ENCODE results near the gene AFAP1.

The AFAP1 gene

DNA sequence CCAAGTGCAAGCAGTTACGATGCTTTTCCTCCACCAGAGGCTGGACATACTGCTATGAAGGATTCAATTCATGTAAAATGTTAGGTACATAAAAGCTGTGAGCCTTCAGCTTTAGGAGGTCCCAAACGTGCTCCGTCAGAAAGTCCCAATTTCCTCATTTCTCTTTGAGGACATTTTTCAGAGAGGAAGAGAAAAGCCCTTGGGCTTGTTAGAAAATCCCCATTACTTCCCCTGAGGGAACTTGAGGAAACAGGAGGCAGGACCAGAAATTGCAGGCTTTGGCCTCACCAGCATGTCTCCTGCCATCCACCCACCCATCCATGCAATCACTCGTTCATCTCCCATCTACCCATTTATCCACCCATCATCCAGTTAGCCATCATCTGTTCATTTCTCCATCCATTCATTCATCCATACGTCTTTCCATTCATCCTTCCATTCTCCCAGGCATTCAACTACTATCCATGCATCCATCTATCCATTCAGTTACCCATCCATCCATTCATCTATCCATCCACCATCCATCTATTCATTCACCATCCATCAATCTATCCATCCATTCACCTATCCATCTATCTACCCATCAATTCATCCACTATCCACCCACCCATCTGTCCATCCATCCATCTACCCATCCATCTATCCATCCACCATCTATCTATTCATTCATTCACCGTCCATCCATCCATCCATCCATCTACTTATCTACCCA, 223.5 kb downstream of the AFAP1 start:
- no peak overlapping the region for H3K27ac ChIP-seq
- TF ChIP-seq, protein P1, sequence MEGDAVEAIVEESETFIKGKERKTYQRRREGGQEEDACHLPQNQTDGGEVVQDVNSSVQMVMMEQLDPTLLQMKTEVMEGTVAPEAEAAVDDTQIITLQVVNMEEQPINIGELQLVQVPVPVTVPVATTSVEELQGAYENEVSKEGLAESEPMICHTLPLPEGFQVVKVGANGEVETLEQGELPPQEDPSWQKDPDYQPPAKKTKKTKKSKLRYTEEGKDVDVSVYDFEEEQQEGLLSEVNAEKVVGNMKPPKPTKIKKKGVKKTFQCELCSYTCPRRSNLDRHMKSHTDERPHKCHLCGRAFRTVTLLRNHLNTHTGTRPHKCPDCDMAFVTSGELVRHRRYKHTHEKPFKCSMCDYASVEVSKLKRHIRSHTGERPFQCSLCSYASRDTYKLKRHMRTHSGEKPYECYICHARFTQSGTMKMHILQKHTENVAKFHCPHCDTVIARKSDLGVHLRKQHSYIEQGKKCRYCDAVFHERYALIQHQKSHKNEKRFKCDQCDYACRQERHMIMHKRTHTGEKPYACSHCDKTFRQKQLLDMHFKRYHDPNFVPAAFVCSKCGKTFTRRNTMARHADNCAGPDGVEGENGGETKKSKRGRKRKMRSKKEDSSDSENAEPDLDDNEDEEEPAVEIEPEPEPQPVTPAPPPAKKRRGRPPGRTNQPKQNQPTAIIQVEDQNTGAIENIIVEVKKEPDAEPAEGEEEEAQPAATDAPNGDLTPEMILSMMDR (IDR thresholded peaks at IDR 0.05): no peak
- TF ChIP-seq ZFX (IDR thresholded peaks at IDR 0.05; ENCODE audit: borderline replicate concordance): no peak

- no peak overlapping the region for H3K27ac ChIP-seq
- no peak for TF ChIP-seq ZFX (IDR thresholded peaks at IDR 0.05; ENCODE audit: borderline replicate concordance)
- TF ChIP-seq, protein P1 (IDR thresholded peaks at IDR 0.05): no peak
These were observed 224.2 kb downstream of the AFAP1 start for GRCh38 chr4:7715271-7716009.

DNA sequence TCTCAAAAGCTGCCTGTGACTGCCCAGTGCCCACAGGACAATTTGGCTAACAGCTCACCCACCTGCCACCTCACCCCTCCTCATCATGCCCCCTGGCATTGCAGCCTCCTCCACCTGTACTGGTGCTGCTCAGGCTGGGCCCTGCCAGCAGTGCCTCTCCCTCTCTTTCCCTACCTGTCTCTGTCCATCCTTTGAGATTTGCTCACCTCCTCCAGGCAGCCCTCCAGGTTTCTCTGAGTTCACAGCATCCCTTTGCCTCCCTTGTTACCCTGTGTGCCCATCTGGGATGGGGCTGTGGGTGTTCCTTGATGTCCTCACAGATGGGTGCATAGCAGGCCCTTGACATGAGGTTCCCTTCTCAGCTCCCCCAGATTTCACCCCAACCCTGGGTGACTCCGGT, 224.9 kb downstream of the AFAP1 start:
- TF ChIP-seq, protein P1 (IDR thresholded peaks at IDR 0.05): no peak
- TF ChIP-seq ZFX (IDR thresholded peaks at IDR 0.05; ENCODE audit: borderline replicate concordance): no peak

DNA sequence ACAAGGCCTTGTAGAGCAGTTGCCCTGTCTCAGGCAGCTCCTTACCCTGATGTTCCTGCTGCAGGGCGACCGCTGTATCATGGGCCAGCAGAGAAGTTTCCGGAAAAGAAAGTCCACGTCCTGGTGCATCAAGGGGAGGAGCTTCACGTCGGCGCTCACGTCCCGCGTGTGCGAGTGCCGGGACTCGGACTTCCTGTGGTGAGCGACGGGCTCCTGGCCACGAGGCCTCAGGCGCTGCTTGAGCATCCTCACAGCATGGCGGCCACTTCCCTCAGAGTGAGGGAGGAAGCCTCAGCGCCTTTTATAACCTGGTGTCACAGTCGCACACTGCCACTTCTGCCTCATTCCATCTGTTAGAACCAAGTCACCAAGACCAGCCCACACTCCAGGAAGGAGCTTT, 225.5 kb downstream of the AFAP1 start:
- no peak for TF ChIP-seq ZFX (IDR thresholded peaks at IDR 0.05; ENCODE audit: borderline replicate concordance)
- TF ChIP-seq, protein P1 (IDR thresholded peaks at IDR 0.05): no peak
- no peak overlapping the region for H3K27ac ChIP-seq

More for the DNA sequence above, 224.9 kb downstream of the AFAP1 start:
- no peak overlapping the region for H3K27ac ChIP-seq

DNA sequence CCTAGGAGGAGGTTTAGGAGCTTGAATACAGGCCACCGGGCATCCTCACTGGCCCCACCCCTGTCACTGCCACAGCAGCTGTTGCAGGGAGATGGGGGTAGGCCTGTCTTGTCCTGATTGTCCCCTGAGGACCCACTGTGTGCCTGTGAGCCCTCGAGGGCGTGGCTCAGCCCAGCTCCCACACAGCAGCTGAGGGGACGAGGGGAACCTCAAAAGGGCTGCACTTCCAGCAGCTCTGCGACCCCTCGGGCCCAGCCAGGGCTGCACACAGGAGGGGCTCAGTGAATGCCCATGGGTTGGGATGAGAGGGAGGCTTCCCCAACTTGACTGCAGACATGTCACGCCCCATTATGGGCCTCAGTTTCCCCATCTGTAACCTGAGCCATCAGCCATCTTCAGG, 225.9 kb downstream of the AFAP1 start:
- TF ChIP-seq ZFX (IDR thresholded peaks at IDR 0.05; ENCODE audit: borderline replicate concordance): no peak
- TF ChIP-seq, protein P1 (IDR thresholded peaks at IDR 0.05): no peak

GRCh38 chr4:7712021-7712671, 227.5 kb downstream of the AFAP1 start:
- no peak overlapping the region for H3K27ac ChIP-seq
- TF ChIP-seq, protein P1 (IDR thresholded peaks at IDR 0.05): no peak
- TF ChIP-seq ZFX (IDR thresholded peaks at IDR 0.05; ENCODE audit: borderline replicate concordance): no peak

More for the DNA sequence above, 225.9 kb downstream of the AFAP1 start:
- no peak overlapping the region for H3K27ac ChIP-seq
